Motor neuron (in vitro differentiated cells): ENCODE measurements around the gene EPHA2. TPM values are rescaled to one million over a fixed set of nuclear protein-coding genes. Genes with fewer than 3 reads are reported as not detected.
"Not testable (repeated sequence)": the region's sequence is repeated elsewhere in the genome, so short reads cannot be mapped to it uniquely, and the experiment has no call there.

Experiments
- ATAC-seq, 8 experiments: fragments of 200-7000 bp; cut with Tn5 transposase; replicated peaks in 6 of 8; 2 replicates each; pipeline ENCODE4 v1.8.0; 2021; ENCODE audit warnings: mild to moderate bottlenecking in 8 of 8, moderate library complexity in 8 of 8
- H3K27ac ChIP-seq, 2 donors: fragments of 250-450 bp; sonication (Bioruptor Pico); 2 replicates each; pipeline ENCODE4 v1.9.0; 2021; ENCODE audit warnings: antibody characterized with exemption in 2 of 2, mild to moderate bottlenecking in 2 of 2, moderate library complexity in 1 of 2
- H3K4me1 ChIP-seq, 2 donors: fragments of 250-450 bp; sonication (Bioruptor Pico); replicated peaks in 1 of 2; 2 replicates each; pipeline ENCODE4 v1.6.1; 2021; ENCODE audit warnings: antibody characterized with exemption in 2 of 2, mild to moderate bottlenecking in 2 of 2, moderate library complexity in 1 of 2
- H3K4me3 ChIP-seq, 5 donors: fragments of 250-450 bp; sonication (Bioruptor Pico); 2 replicates each; pipeline ENCODE4 v1.9.0; 2021; ENCODE audit warnings: antibody characterized with exemption in 5 of 5, mild to moderate bottlenecking in 5 of 5, moderate library complexity in 4 of 5
- WGBS, 10 experiments: fragments of 450-650 bp; shearing (Covaris generic); methylation state at CpG; one replicate each; pipeline ENCODE4 v1.0.0; 2022; 5-methylcytosine and 5-hydroxymethylcytosine counted together
- in situ Hi-C, 9 experiments: fragments of 400-800 bp; cut with MboI; loops; one replicate each; pipeline ENCODE4 v1.15.0; 2021; ENCODE audit warnings: low sequenced_read_pairs in 9 of 9, low pct_unique_long_range_greater_than_20kb in 2 of 9; ENCODE audit not compliant: unreplicated experiment in 9 of 9
- total RNA-seq, 8 experiments: library from RNA; unstranded; fragments of 300-600 nt; gene quantifications; 2 replicates each; pipeline versions ENCODE4 v1.2.3 to v1.2.4, GENCODE V29; 2022

The EPHA2 gene
- 10 to 100 TPM in 2 of 8 experiments, 1 to 10 TPM in 6; 4.2 to 15.1 (median 7.3) TPM for total RNA-seq

DNA sequence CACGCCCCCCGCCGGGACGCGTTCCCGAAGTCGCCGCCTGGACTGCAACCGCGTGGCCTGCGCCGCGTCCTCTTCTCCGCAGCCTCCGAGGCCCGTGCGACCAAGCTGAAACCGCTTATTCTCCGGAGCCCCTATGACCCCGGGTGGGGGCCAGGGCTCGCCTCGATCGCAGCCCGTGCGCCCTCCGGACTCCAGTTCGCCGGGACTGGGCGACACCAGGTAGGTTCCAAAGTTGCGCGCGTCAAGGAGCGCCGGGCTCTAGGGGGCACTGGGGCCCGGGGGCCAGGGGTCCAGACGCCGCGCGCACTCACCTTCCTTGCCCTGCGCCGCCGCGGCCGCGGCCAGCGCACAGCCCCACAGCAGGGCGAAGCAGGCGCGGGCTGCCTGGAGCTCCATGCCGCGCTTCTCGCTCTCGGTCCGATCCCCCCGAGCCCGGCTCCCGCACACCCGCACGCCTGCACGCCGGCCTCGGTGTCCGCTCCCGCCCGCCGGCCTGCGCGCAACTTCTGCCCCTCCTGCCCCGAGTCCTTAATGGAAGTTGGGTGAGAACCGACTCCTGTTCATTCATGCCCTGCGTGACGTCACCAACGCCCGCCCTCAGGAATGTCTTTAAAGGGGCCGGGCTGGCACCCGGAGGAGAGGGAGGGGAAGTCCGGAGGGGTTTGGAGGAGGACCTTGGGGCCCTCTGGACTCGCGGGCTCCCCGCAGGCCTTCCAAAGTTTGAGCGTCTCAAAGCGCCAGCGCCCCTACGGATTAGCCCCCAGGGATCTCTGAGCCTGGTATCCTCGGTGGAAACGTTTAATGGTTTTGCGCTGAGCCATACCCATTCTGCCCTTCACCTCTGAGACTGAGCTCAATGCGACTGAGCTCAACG lies at the start of gene EPHA2:
Gene EPHA2, minus strand, starts transcription at position 533 of the 874 bp plus-strand sequence. Its CDS starts 137 bp downstream, at position 396.
- 6 to 41% (median 21%) methylated on average over 3 to 13 of the region's 89 CpGs; no CpG with 5 or more reads in 5 of the 10 experiments for WGBS, 10 experiments
- Histone ChIP-seq H3K4me3 (peak within 1 kb of the TSS; percentile 30 to 45 (median 38)), H3K4me1 (peaks cover 27 to 49% of the 10 kb centered on the region in 2 donors), H3K27ac (no peak within 1 kb of the TSS)
- ATAC-seq, result peak; percentile 56 to 84 (median 69)
- in situ Hi-C loops, result no loop called here

GRCh38 chr1:16205334-16205671 lies 49.4 kb upstream of the EPHA2 start:
- in situ Hi-C loops, result no loop called here
- no peak for ATAC-seq
- Histone ChIP-seq H3K4me1 (peaks cover 9 to 22% of the 10 kb centered on the region in 2 donors), H3K27ac (no peak overlapping the region), H3K4me3 (no peak overlapping the region)
- 40 to 100% (median 80%) methylated on average over 1 of the region's 11 CpGs; no CpG with 5 or more reads in 7 of the 10 experiments for WGBS, 10 experiments

DNA sequence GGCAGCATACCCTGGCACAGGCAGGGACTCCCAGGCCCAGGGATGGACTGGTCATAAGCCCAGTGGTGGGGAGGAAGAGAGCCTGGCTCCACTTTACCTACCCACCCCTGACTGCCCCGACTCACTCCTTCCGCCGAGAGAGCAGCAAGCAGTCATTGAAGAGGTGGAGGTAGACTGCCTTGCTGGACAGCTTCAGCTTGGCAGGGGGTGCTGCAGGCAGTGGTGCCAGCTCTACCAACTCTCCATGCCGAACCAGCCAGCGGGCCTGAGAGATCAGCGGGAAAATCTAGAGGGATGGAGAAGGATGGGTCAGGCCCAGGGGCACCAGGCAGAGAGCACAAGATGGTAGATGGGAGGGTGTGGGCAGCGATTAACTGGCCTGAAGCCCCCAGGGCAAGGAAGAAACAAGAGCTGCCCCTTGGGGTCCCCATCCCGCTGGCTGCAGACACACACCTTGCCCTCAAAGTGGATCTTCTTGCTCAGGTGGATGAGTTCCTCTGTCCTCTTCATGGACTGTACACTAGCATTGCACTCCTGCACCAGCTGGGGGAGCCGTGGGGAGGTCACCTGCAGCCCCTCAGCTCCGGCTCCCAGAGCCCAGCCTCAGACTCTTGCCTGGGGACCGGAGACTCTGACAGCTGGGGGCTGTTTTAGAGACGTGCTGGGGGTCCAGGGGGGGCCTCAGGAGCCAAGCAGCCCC lies 48.9 kb upstream of the EPHA2 start:
- in situ Hi-C loops, result no loop called here
- Histone ChIP-seq H3K27ac (no peak overlapping the region), H3K4me1 (peaks cover 9 to 17% of the 10 kb centered on the region in 2 donors), H3K4me3 (no peak overlapping the region)
- 40 to 100% (median 80%) methylated on average over 1 to 7 of the region's 12 CpGs; no CpG with 5 or more reads in 5 of the 10 experiments for WGBS, 10 experiments
- ATAC-seq, result no peak

DNA sequence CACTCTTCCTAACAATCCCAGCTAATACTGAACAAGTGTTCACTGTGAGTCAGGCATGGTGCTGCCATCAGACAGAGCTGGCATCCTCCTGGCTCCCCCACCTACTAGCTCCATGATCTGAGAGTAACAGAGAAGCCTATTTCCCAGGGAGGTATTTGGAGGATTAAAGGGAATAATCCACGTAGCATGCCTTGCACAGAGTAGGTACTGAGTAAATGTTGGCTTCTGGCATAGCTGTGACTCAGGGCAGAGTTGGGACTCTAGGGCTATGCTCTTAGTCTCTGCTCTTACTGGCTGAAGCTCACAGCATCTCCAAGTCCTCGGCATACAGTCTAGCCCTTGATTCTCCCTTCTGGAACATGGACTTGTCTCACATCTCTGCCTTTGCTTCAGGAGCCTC lies 48.3 kb upstream of the EPHA2 start:
- Histone ChIP-seq H3K4me3 (no peak overlapping the region), H3K27ac (no peak overlapping the region), H3K4me1 (peaks cover 9 to 16% of the 10 kb centered on the region in 2 donors)
- in situ Hi-C loops, result no loop called here
- WGBS, 10 experiments, result 80 to 100% (median 84%) methylated on average over 1 to 2 of the region's 2 CpGs; no CpG with 5 or more reads in 5 of the 10 experiments
- no peak for ATAC-seq

DNA sequence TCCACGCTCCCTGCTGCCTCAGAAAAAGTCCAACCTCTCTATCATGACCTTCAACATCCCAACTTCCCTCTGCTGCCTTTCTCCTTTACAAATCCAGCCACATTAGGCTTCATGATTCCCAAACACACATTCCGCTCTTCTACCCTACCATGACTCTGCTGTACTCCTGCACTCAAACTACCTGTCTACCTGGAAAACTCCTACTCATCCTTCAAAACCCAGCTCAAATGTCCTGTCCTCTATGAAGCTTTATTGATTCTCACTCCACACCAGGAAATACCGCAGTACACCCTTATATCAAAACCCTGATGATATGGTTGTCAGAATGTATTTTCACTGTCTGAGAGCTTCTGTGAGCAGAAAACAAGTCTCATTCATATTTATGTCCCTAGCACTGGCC lies 47.7 kb upstream of the EPHA2 start:
- no peak for ATAC-seq
- in situ Hi-C loops, result no loop called here
- no peak overlapping the region for H3K4me3 ChIP-seq
- H3K4me1 ChIP-seq, result peaks cover 9 to 16% of the 10 kb centered on the region in 2 donors
- WGBS, 10 experiments, result 5 to 90% (median 57%) methylated on average over 1 to 3 of the region's 3 CpGs; no CpG with 5 or more reads in 2 of the 10 experiments
- no peak overlapping the region for H3K27ac ChIP-seq

DNA sequence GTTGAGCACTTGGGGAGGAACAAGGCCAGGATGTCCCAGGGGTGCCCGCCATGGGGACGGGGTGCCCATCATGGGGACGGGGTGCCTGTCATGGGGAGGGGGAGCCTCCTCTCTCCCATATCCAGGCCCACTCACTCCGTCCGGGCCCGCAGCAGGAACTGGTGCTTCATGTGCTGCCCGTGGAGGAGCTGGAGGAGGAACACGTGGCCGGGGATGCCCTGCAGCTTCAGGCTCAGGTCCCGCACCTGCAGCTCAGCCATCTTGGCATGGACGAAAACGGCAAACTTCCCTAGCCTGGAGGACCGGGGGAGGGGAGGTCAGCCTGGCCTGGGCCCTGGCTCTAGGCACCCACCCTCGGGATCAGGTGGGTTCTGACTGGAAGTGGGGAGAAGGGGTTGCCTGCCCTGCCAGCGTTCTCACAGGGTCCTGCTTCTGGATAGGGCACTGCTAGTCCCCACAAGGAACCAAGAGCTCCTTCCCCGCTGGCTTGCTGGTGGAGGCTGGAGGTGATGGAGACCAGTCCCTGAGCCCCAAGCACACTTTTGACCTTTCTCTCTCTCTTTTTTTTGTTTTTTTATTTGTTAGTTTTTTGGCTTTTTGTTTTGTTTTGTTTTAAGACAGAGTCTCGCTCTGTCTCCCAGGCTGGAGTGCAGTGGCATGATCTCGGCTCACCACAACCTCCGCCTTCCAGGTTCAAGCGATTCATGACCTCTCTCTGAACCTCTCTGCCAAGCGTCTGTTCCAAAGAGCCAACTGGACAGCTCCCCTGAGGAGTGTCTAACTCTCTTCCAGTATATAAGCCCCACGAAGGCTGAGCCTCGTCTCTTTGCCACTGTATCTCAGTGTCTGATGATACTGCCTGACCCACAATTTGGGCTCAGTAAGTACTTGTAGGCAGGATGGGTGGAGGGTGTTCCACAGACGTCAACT lies 46.7 kb upstream of the EPHA2 start:
- no peak overlapping the region for H3K27ac ChIP-seq
- H3K4me1 ChIP-seq, result peaks cover 9 to 15% of the 10 kb centered on the region in 2 donors
- H3K4me3 ChIP-seq, result no peak overlapping the region
- 70 to 100% (median 81%) methylated on average over 2 to 16 of the region's 24 CpGs; no CpG with 5 or more reads in 2 of the 10 experiments for WGBS, 10 experiments
- ATAC-seq, result no peak
- in situ Hi-C loops, result no loop called here

DNA sequence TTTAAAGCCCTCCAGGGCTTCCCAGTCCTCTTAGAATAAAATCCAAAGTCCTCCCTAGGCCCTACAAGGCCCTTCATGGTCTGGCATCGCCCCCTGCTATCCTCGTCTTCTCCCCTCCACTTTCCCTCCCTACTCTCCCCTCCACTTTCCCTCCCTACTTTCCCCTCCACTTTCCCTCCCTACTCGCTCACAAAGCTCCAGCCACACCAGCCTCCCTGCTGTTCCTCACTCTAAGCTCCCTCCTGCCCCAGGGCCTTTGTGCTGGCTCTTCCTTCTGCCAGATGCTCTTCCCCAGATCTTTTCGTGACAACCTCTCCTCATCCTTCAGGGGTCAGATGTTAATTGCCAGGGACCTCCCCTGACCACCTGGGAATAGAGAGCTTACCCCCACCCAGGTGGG lies 43.8 kb upstream of the EPHA2 start:
- WGBS, 10 experiments, result 60 to 100% (median 74%) methylated on average over 1 to 3 of the region's 4 CpGs; no CpG with 5 or more reads in 6 of the 10 experiments
- Histone ChIP-seq H3K27ac (no peak overlapping the region), H3K4me3 (no peak overlapping the region), H3K4me1 (no peaks in the 10 kb centered on the region)
- in situ Hi-C loops, result loop anchor here in 5 of 9 experiments (25.0 kb wide), 1 partner anchor 112 kb away; no protein-coding TSS in a partner anchor
- ATAC-seq, result no peak

DNA sequence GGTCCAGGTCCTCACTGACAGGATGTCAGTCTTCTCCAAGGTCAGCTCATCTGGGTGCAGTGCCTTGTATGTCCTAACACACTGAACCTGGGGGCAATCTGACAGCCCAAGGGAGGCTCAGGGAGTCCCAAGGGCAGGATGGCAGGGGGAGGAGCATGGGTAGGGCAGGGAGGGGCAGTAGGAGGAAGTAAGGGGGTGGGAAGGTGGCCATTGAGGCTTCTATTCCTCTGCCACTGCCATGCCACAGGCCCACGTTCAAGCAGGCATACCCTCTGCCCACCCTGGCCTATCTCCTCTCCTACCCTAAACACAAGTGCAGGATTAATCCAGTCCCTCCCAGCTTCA lies 43.3 kb upstream of the EPHA2 start:
- peak in 3 of 8 experiments; percentile 4 to 9 (median 9) for ATAC-seq
- in situ Hi-C loops, result loop anchor here in 5 of 9 experiments (25.0 kb wide), 1 partner anchor 112 kb away; no protein-coding TSS in a partner anchor
- no peaks in the 10 kb centered on the region for H3K4me1 ChIP-seq
- H3K4me3 ChIP-seq, result no peak overlapping the region
- H3K27ac ChIP-seq, result no peak overlapping the region
- WGBS, 10 experiments, result 20 to 60% (median 50%) methylated on average over 1 of the region's 1 CpG; no CpG with 5 or more reads in 7 of the 10 experiments

GRCh38 chr1:16198444-16199156 lies 42.7 kb upstream of the EPHA2 start:
- peak in 5 of 8 experiments; percentile 11 to 44 (median 19) for ATAC-seq
- Histone ChIP-seq H3K4me1 (no peaks in the 10 kb centered on the region), H3K27ac (no peak overlapping the region), H3K4me3 (no peak overlapping the region)
- 60 to 100% (median 95%) methylated on average over 1 to 6 of the region's 8 CpGs; no CpG with 5 or more reads in 4 of the 10 experiments for WGBS, 10 experiments
- in situ Hi-C loops, result loop anchor here in 5 of 9 experiments (25.0 kb wide), 1 partner anchor 111 kb away; no protein-coding TSS in a partner anchor

GRCh38 chr1:16196874-16197273 lies 41.0 kb upstream of the EPHA2 start:
- ATAC-seq, result no peak
- Histone ChIP-seq H3K4me3 (no peak overlapping the region), H3K4me1 (peaks cover 0 to 3% of the 10 kb centered on the region in 2 donors), H3K27ac (no peak overlapping the region)
- in situ Hi-C loops, result loop anchor here in 5 of 9 experiments (25.0 kb wide), 1 partner anchor 110 kb away; no protein-coding TSS in a partner anchor
- 63 to 100% (median 75%) methylated on average over 1 to 3 of the region's 3 CpGs; no CpG with 5 or more reads in 3 of the 10 experiments for WGBS, 10 experiments

DNA sequence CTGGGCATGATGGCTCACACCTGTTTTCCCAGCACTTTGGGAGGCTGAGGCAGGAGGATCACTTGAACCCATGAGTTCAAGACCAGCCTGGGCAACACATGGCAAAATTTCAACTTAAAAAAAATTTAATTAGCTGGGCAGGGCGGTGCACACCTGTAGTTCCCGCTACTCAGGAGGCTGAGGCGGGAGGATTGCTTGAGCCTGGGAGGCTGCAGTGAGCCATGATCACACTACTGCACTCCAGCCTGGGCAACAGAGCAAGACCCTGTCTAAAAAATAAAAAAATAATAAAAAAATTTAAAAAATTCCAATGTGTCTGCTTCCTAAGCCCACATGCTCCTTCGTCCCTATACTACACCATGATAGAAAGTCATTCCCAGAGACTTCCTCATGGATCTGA lies 40.3 kb upstream of the EPHA2 start:
- H3K4me1 ChIP-seq, H3K4me3 ChIP-seq, H3K27ac ChIP-seq, ATAC-seq: not testable (repeated sequence)
- in situ Hi-C loops, result loop anchor here in 5 of 9 experiments (25.0 kb wide), 1 partner anchor 109 kb away; no protein-coding TSS in a partner anchor
- 71 to 100% (median 89%) methylated on average over 1 to 4 of the region's 4 CpGs; no CpG with 5 or more reads in 1 of the 10 experiments for WGBS, 10 experiments
